Measurements from ENCODE around the gene TSPEAR. TPM values are rescaled to one million over a fixed set of nuclear protein-coding genes. Genes with fewer than 3 reads are reported as not detected.

The TSPEAR gene
- total RNA-seq, 2 donors from 2014 or later: 0.85 TPM; not detected in 1

DNA sequence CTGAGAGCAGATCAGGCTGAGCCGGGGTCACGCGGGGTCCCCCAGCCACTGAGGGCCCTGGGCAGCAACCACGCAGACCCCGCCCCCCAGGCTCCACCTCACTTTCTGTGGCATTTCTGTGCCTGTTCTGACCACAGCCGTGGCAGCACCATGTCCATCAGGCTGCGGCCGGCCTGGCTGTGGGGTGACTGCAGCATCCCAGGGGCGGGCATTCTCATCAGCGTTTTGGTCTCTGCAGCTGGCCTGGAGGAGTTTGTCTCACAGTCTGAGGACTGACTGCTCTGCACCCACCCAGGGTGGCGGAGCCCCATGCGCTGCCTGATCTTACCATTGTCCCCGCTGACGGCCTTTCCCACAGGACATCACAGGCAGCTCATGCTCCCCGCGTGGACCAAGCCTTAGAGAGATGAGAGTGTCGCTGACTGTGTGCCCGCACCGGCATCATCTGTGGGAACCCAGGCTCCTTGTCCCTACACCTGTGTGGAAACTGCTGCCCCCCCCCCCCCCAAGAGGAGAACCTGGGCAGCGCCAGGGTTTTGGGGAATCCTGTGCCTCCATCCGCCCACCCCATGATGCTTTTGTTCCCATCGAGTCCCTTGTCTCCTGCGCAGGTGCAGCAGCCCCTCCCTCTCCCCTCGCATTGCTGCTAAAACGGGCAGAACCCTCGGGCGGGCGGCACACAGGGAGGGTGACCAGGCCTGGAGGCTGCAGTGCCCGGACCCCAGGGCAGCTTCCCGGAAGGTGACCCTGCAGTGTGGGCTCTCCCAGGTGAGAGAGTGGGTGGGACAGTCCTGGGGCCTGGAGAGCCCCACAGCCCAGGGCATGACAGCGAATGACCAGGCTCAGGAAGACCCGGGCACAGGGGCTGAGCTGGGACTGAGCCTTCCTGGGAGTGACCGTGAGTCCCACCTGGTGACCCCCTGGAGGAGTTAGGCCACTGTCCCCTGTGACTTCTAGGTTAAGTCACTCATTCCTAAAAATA is 173.2 kb downstream of the TSPEAR start:
- TF ChIP-seq POLR2AphosphoS5 (IDR thresholded peaks at IDR 0.05) (no peak), POLR2A (IDR thresholded peaks at IDR 0.05) (no peak)
- TF ChIP-seq, protein P1, sequence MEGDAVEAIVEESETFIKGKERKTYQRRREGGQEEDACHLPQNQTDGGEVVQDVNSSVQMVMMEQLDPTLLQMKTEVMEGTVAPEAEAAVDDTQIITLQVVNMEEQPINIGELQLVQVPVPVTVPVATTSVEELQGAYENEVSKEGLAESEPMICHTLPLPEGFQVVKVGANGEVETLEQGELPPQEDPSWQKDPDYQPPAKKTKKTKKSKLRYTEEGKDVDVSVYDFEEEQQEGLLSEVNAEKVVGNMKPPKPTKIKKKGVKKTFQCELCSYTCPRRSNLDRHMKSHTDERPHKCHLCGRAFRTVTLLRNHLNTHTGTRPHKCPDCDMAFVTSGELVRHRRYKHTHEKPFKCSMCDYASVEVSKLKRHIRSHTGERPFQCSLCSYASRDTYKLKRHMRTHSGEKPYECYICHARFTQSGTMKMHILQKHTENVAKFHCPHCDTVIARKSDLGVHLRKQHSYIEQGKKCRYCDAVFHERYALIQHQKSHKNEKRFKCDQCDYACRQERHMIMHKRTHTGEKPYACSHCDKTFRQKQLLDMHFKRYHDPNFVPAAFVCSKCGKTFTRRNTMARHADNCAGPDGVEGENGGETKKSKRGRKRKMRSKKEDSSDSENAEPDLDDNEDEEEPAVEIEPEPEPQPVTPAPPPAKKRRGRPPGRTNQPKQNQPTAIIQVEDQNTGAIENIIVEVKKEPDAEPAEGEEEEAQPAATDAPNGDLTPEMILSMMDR (IDR thresholded peaks at IDR 0.05): no peak
- no peaks in the 10 kb centered on the region for H3K36me3 ChIP-seq
- no peaks in the 10 kb centered on the region for H3K4me1 ChIP-seq (replicated peaks)
- no peak overlapping the region for H3K4me3 ChIP-seq
- DNase-seq (ENCODE audit: low spot score): no peak
- H3K9me3 ChIP-seq: no peaks in the 10 kb centered on the region
- no peak overlapping the region for H3K27ac ChIP-seq
- intact Hi-C loops (cut with DNase I): no loop called here
- WGBS: 88% methylated on average over 31 of the region's 33 CpGs
- peaks cover 3% of the 10 kb centered on the region for H3K27me3 ChIP-seq (replicated peaks; ENCODE audit: insufficient read depth)

GRCh38 chr21:44535963-44536362 is 175.4 kb downstream of the TSPEAR start:
- Histone ChIP-seq H3K4me3 (no peak overlapping the region), H3K36me3 (no peaks in the 10 kb centered on the region), H3K27ac (no peak overlapping the region), H3K4me1 (replicated peaks) (no peaks in the 10 kb centered on the region), H3K9me3 (no peaks in the 10 kb centered on the region), H3K27me3 (replicated peaks; ENCODE audit: insufficient read depth) (peaks cover 3% of the 10 kb centered on the region)
- no peak for TF ChIP-seq POLR2AphosphoS5 (IDR thresholded peaks at IDR 0.05)
- TF ChIP-seq, protein P1 (IDR thresholded peaks at IDR 0.05): no peak
- intact Hi-C loops (cut with DNase I): no loop called here
- no peak for DNase-seq (ENCODE audit: low spot score)
- 68% methylated on average over 7 of the region's 7 CpGs for WGBS

GRCh38 chr21:44534688-44535087 is 176.7 kb downstream of the TSPEAR start:
- TF ChIP-seq POLR2A (IDR thresholded peaks at IDR 0.05) (no peak), POLR2AphosphoS5 (IDR thresholded peaks at IDR 0.05) (no peak)
- TF ChIP-seq, protein P1 (IDR thresholded peaks at IDR 0.05): no peak
- H3K36me3 ChIP-seq: no peaks in the 10 kb centered on the region
- WGBS: 88% methylated on average over 6 of the region's 6 CpGs
- no peaks in the 10 kb centered on the region for H3K9me3 ChIP-seq
- intact Hi-C loops (cut with DNase I): no loop called here
- peaks cover 3% of the 10 kb centered on the region for H3K27me3 ChIP-seq (replicated peaks; ENCODE audit: insufficient read depth)
- no peak for DNase-seq (ENCODE audit: low spot score)
- H3K27ac ChIP-seq: no peak overlapping the region
- no peak overlapping the region for H3K4me3 ChIP-seq
- no peaks in the 10 kb centered on the region for H3K4me1 ChIP-seq (replicated peaks)

DNA sequence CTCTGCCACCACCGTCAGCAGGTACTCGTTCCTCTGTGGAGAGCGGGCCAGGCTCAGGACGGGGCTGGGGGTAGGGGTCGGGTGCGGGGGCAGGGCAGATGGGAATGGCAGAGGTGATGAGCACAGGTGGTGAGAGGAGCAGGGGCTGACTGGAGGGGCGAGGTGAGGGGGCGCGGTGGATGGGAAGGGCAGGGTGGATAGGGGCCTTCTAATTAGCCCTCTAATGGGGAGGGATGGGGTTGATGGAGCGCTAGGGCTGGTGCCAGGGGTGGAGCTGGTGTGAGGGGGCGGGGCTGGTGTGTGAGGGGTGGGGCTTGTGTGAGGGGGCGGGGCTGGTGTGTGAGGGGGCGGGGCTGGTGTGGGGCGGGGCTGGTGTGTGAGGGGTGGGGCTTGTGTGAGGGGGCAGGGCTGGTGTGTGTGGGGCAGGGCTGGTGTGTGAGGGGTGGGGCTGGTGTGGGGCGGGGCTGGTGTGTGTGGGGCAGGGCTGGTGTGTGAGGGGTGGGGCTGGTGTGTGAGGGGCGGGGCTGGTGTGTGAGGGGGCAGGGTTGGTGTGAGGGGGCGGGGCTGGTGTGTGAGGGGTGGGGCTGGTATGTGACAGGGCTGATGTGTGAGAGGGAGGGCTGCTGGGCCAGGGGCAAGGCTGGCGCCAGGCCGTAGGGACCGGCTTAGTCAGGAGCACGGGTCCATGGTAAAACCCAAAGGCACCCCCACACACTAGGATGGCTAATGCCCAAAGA is 177.3 kb downstream of the TSPEAR start:
- TF ChIP-seq, protein P1 (IDR thresholded peaks at IDR 0.05): no peak
- TF ChIP-seq POLR2A (IDR thresholded peaks at IDR 0.05): no peak
- TF ChIP-seq POLR2AphosphoS5 (IDR thresholded peaks at IDR 0.05): no peak
- Histone ChIP-seq H3K9me3 (no peaks in the 10 kb centered on the region), H3K36me3 (no peaks in the 10 kb centered on the region), H3K27me3 (replicated peaks; ENCODE audit: insufficient read depth) (peaks cover 3% of the 10 kb centered on the region), H3K27ac (no peak overlapping the region), H3K4me1 (replicated peaks) (no peaks in the 10 kb centered on the region), H3K4me3 (no peak overlapping the region)
- 88% methylated on average over 19 of the region's 21 CpGs for WGBS
- intact Hi-C loops (cut with DNase I): no loop called here
- DNase-seq (ENCODE audit: low spot score): no peak

Data from prostate gland (tissue), 2 donors.